IPS-11a (cell line): Measurements from ENCODE around the gene C3orf18.

Experiments
- H3K4me3 ChIP-seq: one replicate; pipeline ENCODE4 v1.5.1; 2013; ENCODE audit warnings: low read depth, low read length, control low read depth

C3orf18 gene

GRCh38 chr3:50567386-50568167, at the start of gene C3orf18:
C3orf18 (minus strand) TSS chr3:50567747; CDS start chr3:50565699, 2,048 bp downstream.
- H3K4me3 ChIP-seq = peak within 1 kb of the TSS; percentile 52

- H3K4me3 ChIP-seq = peak overlapping the region; percentile 42
Observed at GRCh38 chr3:50616770-50617095, 49.2 kb upstream of the C3orf18 start.

GRCh38 chr3:50616003-50616769, 48.6 kb upstream of the C3orf18 start:
- H3K4me3 ChIP-seq = peak overlapping the region; percentile 42

GRCh38 chr3:50615190-50615589, 47.6 kb upstream of the C3orf18 start:
- no peak overlapping the region for H3K4me3 ChIP-seq

GRCh38 chr3:50612970-50613846, 45.7 kb upstream of the C3orf18 start:
- H3K4me3 ChIP-seq = no peak overlapping the region

GRCh38 chr3:50612234-50612882, 44.8 kb upstream of the C3orf18 start:
- peak overlapping the region; percentile 41 for H3K4me3 ChIP-seq

- peak within 1 kb of the TSS; percentile 51 for H3K4me3 ChIP-seq
Observed at GRCh38 chr3:50611464-50612233, 44.1 kb upstream of the C3orf18 start, which contains the start of gene CISH. CISH (minus strand) TSS chr3:50611774; CDS start chr3:50611650, 124 bp downstream.

- peak overlapping the region; percentile 51 for H3K4me3 ChIP-seq
Observed at GRCh38 chr3:50610992-50611463, 43.5 kb upstream of the C3orf18 start.

GRCh38 chr3:50610181-50610971, 42.8 kb upstream of the C3orf18 start:
- H3K4me3 ChIP-seq = no peak overlapping the region

GRCh38 chr3:50609763-50610085, 42.2 kb upstream of the C3orf18 start:
- no peak overlapping the region for H3K4me3 ChIP-seq

- no peak overlapping the region for H3K4me3 ChIP-seq
Observed at GRCh38 chr3:50609071-50609762, 41.7 kb upstream of the C3orf18 start.

- no peak overlapping the region for H3K4me3 ChIP-seq
Observed at GRCh38 chr3:50608278-50608677, 40.7 kb upstream of the C3orf18 start.

GRCh38 chr3:50607271-50608091, 39.9 kb upstream of the C3orf18 start:
- H3K4me3 ChIP-seq = no peak overlapping the region

- no peak overlapping the region for H3K4me3 ChIP-seq
Observed at GRCh38 chr3:50606596-50606995, 39.0 kb upstream of the C3orf18 start.

GRCh38 chr3:50605901-50606326, 38.4 kb upstream of the C3orf18 start:
- H3K4me3 ChIP-seq = no peak overlapping the region

GRCh38 chr3:50604628-50605588, 37.4 kb upstream of the C3orf18 start:
- H3K4me3 ChIP-seq = no peak overlapping the region
